Osteocyte (in vitro differentiated cells): Measurements from ENCODE around the gene NXF2. TPM values are rescaled to one million over a fixed set of nuclear protein-coding genes. Genes with fewer than 3 reads are reported as not detected.
A peak's percentile ranks its signal among the peaks of the same experiment; 100 is the strongest.
"Not testable (repeated sequence)": the region's sequence is repeated elsewhere in the genome, so short reads cannot be mapped to it uniquely, and the experiment has no call there.

Experiments
- DNase-seq: peaks from one replicate; pipeline ENCODE4 v3.0.0; 2021; ENCODE audit warnings: mixed read lengths; ENCODE audit not compliant: unreplicated experiment; ENCODE audit errors: extremely low spot score
- H3K27ac Mint-ChIP-seq: one replicate; pipeline ENCODE4 v1.8.0; 2021; ENCODE audit warnings: mild to moderate bottlenecking, mixed read lengths; ENCODE audit not compliant: unreplicated experiment
- H3K27me3 Mint-ChIP-seq: one replicate; pipeline ENCODE4 v1.8.0; 2021; ENCODE audit warnings: mixed read lengths; ENCODE audit not compliant: unreplicated experiment
- H3K36me3 Mint-ChIP-seq: one replicate; pipeline ENCODE4 v1.8.0; 2021; ENCODE audit warnings: mixed read lengths; ENCODE audit not compliant: unreplicated experiment
- H3K4me1 Mint-ChIP-seq: one replicate; pipeline ENCODE4 v1.8.0; 2021; ENCODE audit warnings: mixed read lengths; ENCODE audit not compliant: unreplicated experiment
- H3K4me3 Mint-ChIP-seq: one replicate; pipeline ENCODE4 v1.8.0; 2021; ENCODE audit warnings: mild to moderate bottlenecking, moderate library complexity, mixed read lengths; ENCODE audit not compliant: unreplicated experiment
- H3K9me3 Mint-ChIP-seq: one replicate; pipeline ENCODE4 v1.8.0; 2021; ENCODE audit warnings: mixed read lengths; ENCODE audit not compliant: unreplicated experiment
- CTCF ChIP-seq: fragments of 200-600 bp; sonication (generic); IDR thresholded peaks from 2 replicates; pipeline ENCODE4 v1.5.0; 2021; ENCODE audit warnings: antibody characterized with exemption, mild to moderate bottlenecking, moderate library complexity
- long read RNA-seq: library from polyadenylated mRNA; unstranded; transcript quantifications from one replicate; pipeline ENCODE4 v2.0.0, GENCODE V29; 2021
- total RNA-seq: library from RNA; stranded (reverse); gene quantifications from 2 replicates; pipeline ENCODE4 v1.2.1, GENCODE V29; 2021

NXF2 gene
- total RNA-seq, result not detected in 2 replicates
- long read RNA-seq, result 0 reads

- H3K4me1 Mint-ChIP-seq, H3K27ac Mint-ChIP-seq, H3K27me3 Mint-ChIP-seq, H3K9me3 Mint-ChIP-seq, DNase-seq, H3K4me3 Mint-ChIP-seq, H3K36me3 Mint-ChIP-seq: not testable (repeated sequence)
Observed at GRCh38 chrX:102246893-102247292, at the start of gene NXF2. Gene NXF2 (plus strand): TSS chrX:102247167. CDS start chrX:102307079, 59,912 bp downstream.

GRCh38 chrX:102207940-102208339 is 39.0 kb upstream of the NXF2 start:
- not testable (repeated sequence) for H3K36me3 Mint-ChIP-seq, H3K9me3 Mint-ChIP-seq, H3K4me1 Mint-ChIP-seq, H3K4me3 Mint-ChIP-seq, H3K27me3 Mint-ChIP-seq, H3K27ac Mint-ChIP-seq, DNase-seq

GRCh38 chrX:102214986-102215385 is 32.0 kb upstream of the NXF2 start, which contains the start of gene TCP11X1:
Gene TCP11X1 (plus strand): TSS chrX:102215301.
- not testable (repeated sequence) for H3K27me3 Mint-ChIP-seq, H3K27ac Mint-ChIP-seq, H3K4me1 Mint-ChIP-seq, H3K9me3 Mint-ChIP-seq, H3K4me3 Mint-ChIP-seq, DNase-seq, H3K36me3 Mint-ChIP-seq

GRCh38 chrX:102216497-102216896 is 30.5 kb upstream of the NXF2 start:
- H3K4me3 Mint-ChIP-seq, result not testable (repeated sequence)

GRCh38 chrX:102235678-102236077 is 11.3 kb upstream of the NXF2 start:
- not testable (repeated sequence) for H3K36me3 Mint-ChIP-seq, H3K27ac Mint-ChIP-seq, H3K27me3 Mint-ChIP-seq, H3K4me3 Mint-ChIP-seq, H3K4me1 Mint-ChIP-seq, H3K9me3 Mint-ChIP-seq
- peak; percentile 75 for DNase-seq

More at GRCh38 chrX:102216497-102216896, 30.5 kb upstream of the NXF2 start:
- H3K27ac Mint-ChIP-seq, DNase-seq, H3K27me3 Mint-ChIP-seq, H3K9me3 Mint-ChIP-seq, H3K4me1 Mint-ChIP-seq, H3K36me3 Mint-ChIP-seq: not testable (repeated sequence)

GRCh38 chrX:102240265-102240664 is 6.7 kb upstream of the NXF2 start:
- not testable (repeated sequence) for H3K36me3 Mint-ChIP-seq, H3K9me3 Mint-ChIP-seq, H3K4me1 Mint-ChIP-seq, H3K27ac Mint-ChIP-seq, H3K4me3 Mint-ChIP-seq, H3K27me3 Mint-ChIP-seq
- peak; percentile 32 for DNase-seq

- H3K9me3 Mint-ChIP-seq, H3K4me3 Mint-ChIP-seq, H3K27me3 Mint-ChIP-seq: not testable (repeated sequence)
Observed at GRCh38 chrX:102272231-102272630, 25.3 kb downstream of the NXF2 start.

GRCh38 chrX:102338162-102338561 is 91.2 kb downstream of the NXF2 start:
- Mint-ChIP-seq H3K27me3 (no peaks in the 10 kb centered on the region), H3K36me3 (no peaks in the 10 kb centered on the region), H3K4me1 (no peaks in the 10 kb centered on the region), H3K27ac (no peak overlapping the region), H3K4me3 (no peak overlapping the region), H3K9me3 (no peaks in the 10 kb centered on the region)
- TF ChIP-seq CTCF, result no peak
- no peak for DNase-seq

More at GRCh38 chrX:102272231-102272630, 25.3 kb downstream of the NXF2 start:
- not testable (repeated sequence) for H3K27ac Mint-ChIP-seq, DNase-seq, H3K36me3 Mint-ChIP-seq, H3K4me1 Mint-ChIP-seq
